Adrenal gland (tissue), 12 donors: Measurements from ENCODE around the gene ACTR1B. TPM values are rescaled to one million over a fixed set of nuclear protein-coding genes. Genes with fewer than 3 reads are reported as not detected.

ENCODE experiments used
- DNase-seq, 7 donors: peaks; one replicate each; pipeline ENCODE4 v3.0.0-alpha.2; 2019 to 2020
- H3K27ac ChIP-seq, 5 donors: fragments of 200-600 bp; sonication (generic) in 4 of 5; 1 replicate in 3 of 5; 2 replicates in 2 of 5; pipeline versions ENCODE4 v1.5.1 to v1.8.0; 2016 to 2020; ENCODE audit warnings: mild to moderate bottlenecking in 1 of 5
- H3K27me3 ChIP-seq: fragments of 200-600 bp; 2 replicates; pipeline ENCODE4 v1.8.0; 2021
- H3K36me3 ChIP-seq, 2 donors: fragments of 200-600 bp; replicated peaks in 1 of 2; 1 replicate in 1 of 2; 2 replicates in 1 of 2; pipeline versions ENCODE4 v1.5.1 to v1.8.0; 2018 to 2022
- H3K4me1 ChIP-seq, 2 donors: fragments of 200-600 bp; replicated peaks in 1 of 2; 1 replicate in 1 of 2; 2 replicates in 1 of 2; pipeline versions ENCODE4 v1.5.1 to v1.8.0; 2018 to 2021
- H3K4me3 ChIP-seq, 4 donors: fragments of 200-600 bp; sonication (generic) in 3 of 4; one replicate each; pipeline ENCODE4 v1.5.1; 2016 to 2018
- H3K9me3 ChIP-seq, 3 donors: fragments of 200-600 bp; sonication (generic) in 1 of 3; replicated peaks in 1 of 3; 1 replicate in 2 of 3; 2 replicates in 1 of 3; pipeline versions ENCODE4 v1.5.1 to v1.8.0; 2016 to 2021
- CTCF ChIP-seq, 6 experiments: fragments of 450-650 bp in 4 of 6; fragments of 200-600 bp in 2 of 6; sonication (generic) in 1 of 6; IDR thresholded peaks; 1 replicate in 5 of 6; 2 replicates in 1 of 6; pipeline versions ENCODE4 v1.5.1 to v1.8.0; 2016 to 2021; ENCODE audit warnings: antibody characterized with exemption in 6 of 6, mild to moderate bottlenecking in 2 of 6, moderate library complexity in 1 of 6
- POLR2A ChIP-seq, 2 donors: fragments of 450-650 bp; IDR thresholded peaks; one replicate each; pipeline ENCODE4 v1.6.1; 2017; ENCODE audit warnings: antibody characterized with exemption in 2 of 2, mild to moderate bottlenecking in 2 of 2, moderate library complexity in 1 of 2
- WGBS, 4 donors: extraction: QIAGEN DNeasy Blood & Tissue Kit in 2 of 4; methylation state at CpG; one replicate each; pipeline versions ENCODE4 v1.1.5 to v1.1.7; 2013 to 2017; 5-methylcytosine and 5-hydroxymethylcytosine counted together
- intact Hi-C, 2 donors: fragments of 100-400 bp; cut with DNase I; formaldehyde crosslinking; loops; one replicate each; pipeline versions ENCODE4 v1.14.1 to v1.15.0; 2022 to 2023
- polyA plus RNA-seq, 3 donors: library from polyadenylated mRNA; stranded (reverse); fragments of 200-250 nt in 2 of 3; fragments of 350-450 nt in 1 of 3; fragmentation: Illumina TruSeq in 1 of 3; extraction: RNeasy Lipid Tissue Mini Kit (QIAGEN cat#74804) in 1 of 3; gene quantifications; one replicate each; pipeline ENCODE4 v1.2.3, GENCODE V29; 2013 to 2014
- total RNA-seq, 9 donors: library from RNA; depleted of rRNA in 4 of 9; stranded (reverse); fragments of >200 nt in 4 of 9; fragments of 120-200 nt in 1 of 9; fragmentation: NEBNext Ultra II Directional in 1 of 9; extraction: Animal tissue kit (Norgen Biotek cat#: 25700) in 1 of 9; gene quantifications; one replicate each; pipeline versions ENCODE4 v1.1.0 to v1.2.4, GENCODE V29; 2013 to 2023
- donor health status: healthy with polysubstance abuse.
- donor health status: Bipolar disorder and iron deficiency.
- donor health status: DM: yes; HTN: yes; CAD: no.
- donor health status: DM: no; HTN: no; CAD: no.
- donor health status: DM: no; HTN: no; CAD: no.
- donor health status: DM: yes; HTN: yes; CAD: no.

Gene ACTR1B
- total and polyA plus RNA-seq, 12 donors = 39.0 to 130 (median 95.7) TPM

- intact Hi-C loops = loop anchor here in 1 of 2 donors (10.0 kb wide), 1 partner anchor 52 kb away; no protein-coding TSS in a partner anchor
These were observed 16.9 kb downstream of the ACTR1B start for GRCh38 chr2:97646977-97647376.

GRCh38 chr2:97645695-97646629 lies 17.9 kb downstream of the ACTR1B start, which contains the start of gene COX5B:
Gene COX5B, plus strand, starts transcription at chr2:97646062. Its CDS starts 25 bp downstream, at chr2:97646087.
- TF ChIP-seq POLR2A (IDR thresholded peaks at IDR 0.05) (peak; percentile 86 to 95), CTCF (IDR thresholded peaks at IDR 0.05) (peak in 1 of 6 experiments; percentile 4)
- intact Hi-C loops = loop anchor here in 1 of 2 donors (10.0 kb wide), 1 partner anchor 51 kb away; no protein-coding TSS in a partner anchor
- Histone ChIP-seq H3K9me3 (no peaks in the 10 kb centered on the region), H3K4me3 (peak within 1 kb of the TSS; percentile 81 to 98 (median 88)), H3K27ac (peak within 1 kb of the TSS; percentile 89 to 96 (median 93)), H3K27me3 (no peaks in the 10 kb centered on the region), H3K36me3 (peaks cover 0 to 25% of the 10 kb centered on the region in 2 donors), H3K4me1 (peaks cover 6 to 20% of the 10 kb centered on the region in 2 donors)
- 0 to 2% (median 1%) methylated on average over 17 to 63 of the region's 63 CpGs for WGBS, 4 donors
- peak; percentile 99 for DNase-seq

More at GRCh38 chr2:97646977-97647376, 16.9 kb downstream of the ACTR1B start:
- 82 to 92% (median 86%) methylated on average over 4 of the region's 4 CpGs for WGBS, 4 donors
- Histone ChIP-seq H3K4me3 (peak overlapping the region in 2 of 4 donors; percentile 93 to 98), H3K9me3 (no peaks in the 10 kb centered on the region), H3K36me3 (peaks cover 0 to 25% of the 10 kb centered on the region in 2 donors), H3K4me1 (peaks cover 9 to 20% of the 10 kb centered on the region in 2 donors), H3K27me3 (no peaks in the 10 kb centered on the region), H3K27ac (peak overlapping the region in 3 of 5 donors; percentile 89 to 96 (median 92))
- TF ChIP-seq CTCF (IDR thresholded peaks at IDR 0.05) = no peak
- no peak for TF ChIP-seq POLR2A (IDR thresholded peaks at IDR 0.05)
- no peak for DNase-seq

- Histone ChIP-seq H3K27me3 (no peaks in the 10 kb centered on the region), H3K27ac (peak overlapping the region; percentile 89 to 96 (median 93)), H3K4me1 (peaks cover 6 to 20% of the 10 kb centered on the region in 2 donors), H3K9me3 (no peaks in the 10 kb centered on the region), H3K36me3 (peaks cover 0 to 25% of the 10 kb centered on the region in 2 donors), H3K4me3 (peak overlapping the region; percentile 6 to 98 (median 36))
- DNase-seq = peak in 2 of 7 donors; percentile 50 to 73
- 6 to 8% (median 7%) methylated on average over 14 to 19 of the region's 19 CpGs for WGBS, 4 donors
- intact Hi-C loops = loop anchor here in 1 of 2 donors (10.0 kb wide), 1 partner anchor 50 kb away; no protein-coding TSS in a partner anchor
- TF ChIP-seq CTCF (IDR thresholded peaks at IDR 0.05) (no peak), POLR2A (IDR thresholded peaks at IDR 0.05) (no peak)
These were observed 18.6 kb downstream of the ACTR1B start for GRCh38 chr2:97645112-97645694.
